HCT116 (cell line): ENCODE data around the gene OR2M5. TPM values are rescaled to one million over a fixed set of nuclear protein-coding genes. Genes with fewer than 3 reads are reported as not detected.

ENCODE experiments used
- ATAC-seq: fragments of 200-7000 bp; cut with Tn5 transposase; 2 replicates; pipeline ENCODE4 v1.9.1; 2020; ENCODE audit warnings: mild to moderate bottlenecking, moderate library complexity
- Bru-seq: library from RNA; stranded (reverse); fragments of 400-500 nt; gene quantifications from one replicate; lab custom pipeline; 2021; lab: Mats Ljungman, UMichigan
- BruChase-seq, 2 experiments: library from RNA; stranded (reverse); fragments of 400-500 nt; gene quantifications; one replicate each; lab custom pipeline; 2021; lab: Mats Ljungman, UMichigan
- BruUV-seq: library from RNA; stranded (reverse); fragments of 400-500 nt; replicated peaks from 2 replicates; lab custom pipeline; 2021; lab: Mats Ljungman, UMichigan
- CTCF ChIA-PET: fragments of 300-600 bp; sonication (Branson Sonifier 250); formaldehyde crosslinking; loops from one replicate; lab custom pipeline; 2021; ENCODE audit warnings: antibody characterized with exemption; lab: Charles Lee
- POLR2A ChIA-PET: fragments of 300-600, 350-600 bp; sonication (Branson Sonifier 250); formaldehyde crosslinking; loops from one replicate; lab custom pipeline; 2021; ENCODE audit warnings: antibody characterized with exemption; lab: Charles Lee
- RAD21 ChIA-PET, 2 experiments: fragments of 300-600 bp; sonication (Branson Sonifier 250); formaldehyde crosslinking; loops; one replicate each; lab custom pipeline; 2023; ENCODE audit warnings: low total read pairs in 2 of 2; ENCODE audit not compliant: uncharacterized antibody in 2 of 2, unreplicated experiment in 2 of 2, low non-redundant PET in 1 of 2; lab: Charles Lee
- DNase-seq: peaks from one replicate; pipeline ENCODE4 v3.0.0-alpha.2; 2010; ENCODE audit warnings: low read depth, low spot score
- H2AFZ ChIP-seq: fragments of 200-600 bp; shearing (Covaris generic), sonication (generic); 2 replicates; pipeline ENCODE4 v1.6.1; 2017; ENCODE audit warnings: low read depth, mixed run types, mixed read lengths, antibody characterized with exemption, low read length; ENCODE audit not compliant: poor library complexity, severe bottlenecking
- H3K27ac ChIP-seq: 2 replicates; pipeline ENCODE4 v1.5.1; 2012; ENCODE audit warnings: low read depth, low read length
- H3K27me3 ChIP-seq: fragments of 200-600 bp; sonication (generic); 2 replicates; pipeline ENCODE4 v1.6.1; 2016; ENCODE audit warnings: mixed run types, low read length, mixed read lengths; ENCODE audit not compliant: insufficient read depth
- H3K36me3 ChIP-seq, 2 experiments: fragments of 200-500 bp in 1 of 2; fragments of 200-600 bp in 1 of 2; sonication (Bioruptor generic) in 1 of 2; sonication (generic) in 1 of 2; 2 replicates each; pipeline versions ENCODE4 v1.5.1 to v1.6.1; 2014 to 2016; ENCODE audit warnings: low read length in 2 of 2, inconsistent platforms in 1 of 2, mixed read lengths in 1 of 2, mixed run types in 1 of 2; ENCODE audit not compliant: insufficient read depth in 2 of 2, control insufficient read depth in 1 of 2
- H3K4me1 ChIP-seq, 2 experiments: fragments of 200-600 bp in 1 of 2; sonication (generic) in 1 of 2; 2 replicates each; pipeline versions ENCODE4 v1.5.1 to v1.6.1; 2012 to 2017; ENCODE audit warnings: low read length in 2 of 2, inconsistent platforms in 1 of 2, mild to moderate bottlenecking in 1 of 2, mixed read lengths in 1 of 2, mixed run types in 1 of 2, moderate library complexity in 1 of 2; ENCODE audit not compliant: insufficient read depth in 2 of 2, control insufficient read depth in 1 of 2
- H3K4me2 ChIP-seq: fragments of 200-600 bp; sonication (generic); 2 replicates; pipeline ENCODE4 v1.6.1; 2017; ENCODE audit warnings: mixed run types, low read length, mixed read lengths
- H3K4me3 ChIP-seq, 2 experiments: fragments of 200-600 bp in 1 of 2; sonication (generic) in 1 of 2; replicated peaks in 1 of 2; 2 replicates each; pipeline ENCODE4 v1.5.1; 2011 to 2016; ENCODE audit warnings: low read length in 2 of 2, control low read depth in 1 of 2, low read depth in 1 of 2, mild to moderate bottlenecking in 1 of 2, mixed read lengths in 1 of 2, mixed run types in 1 of 2
- H3K79me2 ChIP-seq: fragments of 200-600 bp; sonication (generic); 2 replicates; pipeline ENCODE4 v1.6.1; 2017; ENCODE audit warnings: mild to moderate bottlenecking, mixed run types, low read length, moderate library complexity, mixed read lengths; ENCODE audit not compliant: insufficient read depth
- H3K9ac ChIP-seq: fragments of 200-600 bp; sonication (generic); 2 replicates; pipeline ENCODE4 v1.6.1; 2016; ENCODE audit warnings: low read length, mixed read lengths
- H3K9me2 ChIP-seq: fragments of 200-600 bp; sonication (generic), shearing (Covaris generic); 2 replicates; pipeline ENCODE4 v1.6.1; 2017; ENCODE audit warnings: mixed run types, mild to moderate bottlenecking, moderate library complexity; ENCODE audit not compliant: insufficient read depth
- H3K9me3 ChIP-seq, 2 experiments: fragments of 200-500 bp in 1 of 2; fragments of 200-600 bp in 1 of 2; sonication (Bioruptor generic) in 1 of 2; sonication (generic) in 1 of 2; 2 replicates each; pipeline ENCODE4 v1.6.1; 2014 to 2017; ENCODE audit warnings: low read length in 2 of 2, mixed read lengths in 2 of 2, inconsistent platforms in 1 of 2, low read depth in 1 of 2, mild to moderate bottlenecking in 1 of 2, mixed run types in 1 of 2, moderate library complexity in 1 of 2; ENCODE audit not compliant: control insufficient read depth in 1 of 2, insufficient read depth in 1 of 2
- H4K20me1 ChIP-seq: fragments of 200-600 bp; sonication (generic), shearing (Covaris generic); 2 replicates; pipeline ENCODE4 v1.6.1; 2017; ENCODE audit warnings: mixed run types, mild to moderate bottlenecking, moderate library complexity; ENCODE audit not compliant: insufficient read depth
- CBX3 ChIP-seq: IDR thresholded peaks from 2 replicates; pipeline ENCODE4 v1.6.1; 2012; ENCODE audit warnings: low read depth
- CEBPB ChIP-seq: IDR thresholded peaks from 2 replicates; pipeline ENCODE4 v1.6.1; 2012; ENCODE audit warnings: low read depth
- EGR1 ChIP-seq: IDR thresholded peaks from 2 replicates; pipeline ENCODE4 v1.6.1; 2012; ENCODE audit warnings: low read depth
- ELF1 ChIP-seq: IDR thresholded peaks from 2 replicates; pipeline ENCODE4 v1.6.1; 2012; ENCODE audit warnings: low read depth, borderline replicate concordance
- EZH2 ChIP-seq: fragments of 200-600 bp; sonication (generic); IDR thresholded peaks from 2 replicates; pipeline ENCODE4 v1.6.1; 2017; ENCODE audit warnings: antibody characterized with exemption, mixed run types
- EZH2phosphoT487 ChIP-seq: fragments of 200-600 bp; IDR thresholded peaks from 2 replicates; pipeline ENCODE4 v1.6.1; 2018; ENCODE audit warnings: antibody characterized with exemption, borderline replicate concordance
- FOSL1 ChIP-seq: IDR thresholded peaks from 2 replicates; pipeline ENCODE4 v1.6.1; 2012; ENCODE audit warnings: low read depth
- POLR2A ChIP-seq: IDR thresholded peaks from 2 replicates; pipeline ENCODE4 v1.7.0; 2011; ENCODE audit warnings: borderline replicate concordance; ENCODE audit not compliant: insufficient read depth, insufficient read length; ENCODE audit errors: extremely low read depth
- REST ChIP-seq: IDR thresholded peaks from 2 replicates; pipeline ENCODE4 v1.6.1; 2012; ENCODE audit warnings: low read depth
- TCF7L2 ChIP-seq: IDR thresholded peaks from 2 replicates; pipeline ENCODE4 v1.7.0; 2011; ENCODE audit warnings: borderline replicate concordance, inconsistent platforms; ENCODE audit not compliant: insufficient read depth, insufficient read length; ENCODE audit errors: extremely low read depth
- ZBTB33 ChIP-seq: IDR thresholded peaks from 2 replicates; pipeline ENCODE4 v1.6.1; 2011; ENCODE audit warnings: mild to moderate bottlenecking, low read length, moderate library complexity; ENCODE audit not compliant: insufficient replicate concordance; ENCODE audit errors: extremely low read depth
- ZNF274 ChIP-seq: fragments of 200-500 bp; sonication (Bioruptor generic); IDR thresholded peaks from 2 replicates; pipeline ENCODE4 v1.6.1; 2014; ENCODE audit warnings: mild to moderate bottlenecking, low read depth, low read length, inconsistent platforms
- intact Hi-C: fragments of 100-400 bp; cut with micrococcal nuclease; formaldehyde crosslinking; loops from 2 replicates; pipeline ENCODE4 v1.10.0; 2022
- long read RNA-seq: library from polyadenylated mRNA; unstranded; transcript quantifications from one replicate; pipeline ENCODE4 v2.0.0, GENCODE V29; 2021; ENCODE audit not compliant: unreplicated experiment
- polyA plus RNA-seq: library from polyadenylated mRNA; unstranded; fragments of >200 nt; gene quantifications from 2 replicates; pipeline ENCODE4 v1.2.1, GENCODE V29; 2012; ENCODE audit warnings: missing spikeins
- total RNA-seq: library from RNA; stranded (reverse); gene quantifications from one replicate; pipeline ENCODE4 v1.2.1, GENCODE V29; 2021; ENCODE audit not compliant: unreplicated experiment
- TF ChIP-seq, protein P1 (sequence below): IDR thresholded peaks from 2 replicates; pipeline ENCODE4 v1.6.1; 2012

Gene OR2M5, protein sequence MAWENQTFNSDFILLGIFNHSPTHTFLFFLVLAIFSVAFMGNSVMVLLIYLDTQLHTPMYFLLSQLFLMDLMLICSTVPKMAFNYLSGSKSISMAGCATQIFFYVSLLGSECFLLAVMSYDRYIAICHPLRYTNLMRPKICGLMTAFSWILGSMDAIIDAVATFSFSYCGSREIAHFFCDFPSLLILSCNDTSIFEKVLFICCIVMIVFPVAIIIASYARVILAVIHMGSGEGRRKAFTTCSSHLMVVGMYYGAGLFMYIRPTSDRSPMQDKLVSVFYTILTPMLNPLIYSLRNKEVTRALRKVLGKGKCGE
- total RNA-seq: not detected
- polyA plus RNA-seq: not detected in 2 replicates
- not detected for Bru-seq, nascent RNA
- BruChase-seq, experiment 1, labeled RNA remaining after a 6-hour chase: not detected
- BruChase-seq, experiment 2, labeled RNA remaining after a 2-hour chase: not detected
- long read RNA-seq: 0 reads

- ATAC-seq: no peak
- H4K20me1 ChIP-seq: no peaks in the 10 kb centered on the region
- H3K27me3 ChIP-seq: no peaks in the 10 kb centered on the region
- POLR2A ChIA-PET: no interaction called here
- H3K9me2 ChIP-seq: no peaks in the 10 kb centered on the region
- no peaks in the 10 kb centered on the region for H3K79me2 ChIP-seq
- no peaks in the 10 kb centered on the region for H3K36me3 ChIP-seq
- no peak for TF ChIP-seq EZH2phosphoT487
- TF ChIP-seq EGR1: no peak
- no peak for TF ChIP-seq FOSL1
- TF ChIP-seq CEBPB: no peak
- no peak for TF ChIP-seq ZNF274
- no peak for TF ChIP-seq ELF1
- no peak for TF ChIP-seq REST
- TF ChIP-seq CBX3: no peak
- no peak for TF ChIP-seq EZH2
- TF ChIP-seq POLR2A: no peak
- TF ChIP-seq ZBTB33: no peak
- no peak for TF ChIP-seq TCF7L2
- TF ChIP-seq, protein P1, sequence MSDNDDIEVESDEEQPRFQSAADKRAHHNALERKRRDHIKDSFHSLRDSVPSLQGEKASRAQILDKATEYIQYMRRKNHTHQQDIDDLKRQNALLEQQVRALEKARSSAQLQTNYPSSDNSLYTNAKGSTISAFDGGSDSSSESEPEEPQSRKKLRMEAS: no peak
- no peak within 1 kb of the TSS for H3K4me2 ChIP-seq
- CTCF ChIA-PET: no interaction called here
- RAD21 ChIA-PET: no interaction called here
- no peak within 1 kb of the TSS for H3K27ac ChIP-seq
- H3K4me3 ChIP-seq: no peak within 1 kb of the TSS
- intact Hi-C loops: no loop called here
- no peak within 1 kb of the TSS for H3K9ac ChIP-seq
- peaks cover 0 to 9% of the 10 kb centered on the region in 2 experiments; a peak in 2 of 4 replicates for H3K9me3 ChIP-seq
- no peak within 1 kb of the TSS for H2AFZ ChIP-seq
- DNase-seq: no peak
- no TSS peak for BruUV-seq
- H3K4me1 ChIP-seq: no peaks in the 10 kb centered on the region
These were observed at the start of gene OR2M5 for GRCh38 chr1:248144513-248145198. Gene OR2M5 (plus strand): TSS chr1:248145148. CDS start chr1:248145148, 0 bp downstream.
